HG03521 (cell line): ENCODE results near the gene KDM4B.

Experiments
- ATAC-seq: cut with Tn5 transposase; IDR thresholded peaks from one replicate; pipeline ENCODE4 v1.9.1; 2021; ENCODE audit warnings: mild to moderate bottlenecking, moderate library complexity; ENCODE audit not compliant: unreplicated experiment

KDM4B gene

GRCh38 chr19:5067678-5068077, 98.8 kb downstream of the KDM4B start:
- no peak for ATAC-seq

GRCh38 chr19:5068233-5069072, 99.5 kb downstream of the KDM4B start:
- ATAC-seq: no peak

- ATAC-seq: no peak
Observed at GRCh38 chr19:5070331-5070730, 101.4 kb downstream of the KDM4B start.

- ATAC-seq: no peak
Observed at GRCh38 chr19:5070930-5071329, 102.0 kb downstream of the KDM4B start.

- no peak for ATAC-seq
Observed at GRCh38 chr19:5071579-5071978, 102.7 kb downstream of the KDM4B start.

- no peak for ATAC-seq
Observed at GRCh38 chr19:5072115-5072514, 103.2 kb downstream of the KDM4B start.

GRCh38 chr19:5073153-5073844, 104.4 kb downstream of the KDM4B start:
- ATAC-seq: no peak

- no peak for ATAC-seq
Observed at GRCh38 chr19:5074407-5074806, 105.5 kb downstream of the KDM4B start.

- no peak for ATAC-seq
Observed at GRCh38 chr19:5074830-5075394, 106.0 kb downstream of the KDM4B start.

GRCh38 chr19:5075597-5075996, 106.7 kb downstream of the KDM4B start:
- ATAC-seq: no peak

GRCh38 chr19:5076440-5077208, 107.7 kb downstream of the KDM4B start:
- ATAC-seq: no peak

- no peak for ATAC-seq
Observed at GRCh38 chr19:5077209-5077515, 108.2 kb downstream of the KDM4B start.

GRCh38 chr19:5078182-5078581, 109.3 kb downstream of the KDM4B start:
- ATAC-seq: no peak

GRCh38 chr19:5078666-5079065, 109.8 kb downstream of the KDM4B start:
- ATAC-seq: no peak

GRCh38 chr19:5079071-5079774, 110.3 kb downstream of the KDM4B start:
- ATAC-seq: no peak

GRCh38 chr19:5080030-5080654, 111.2 kb downstream of the KDM4B start:
- no peak for ATAC-seq

GRCh38 chr19:5080809-5081208, 111.9 kb downstream of the KDM4B start:
- ATAC-seq: no peak

- ATAC-seq: no peak
Observed at GRCh38 chr19:5081443-5082161, 112.7 kb downstream of the KDM4B start.

GRCh38 chr19:5083547-5083965, 114.6 kb downstream of the KDM4B start:
- ATAC-seq: no peak

- no peak for ATAC-seq
Observed at GRCh38 chr19:5085566-5085965, 116.7 kb downstream of the KDM4B start.
